PC-3 (cell line): Measurements from ENCODE around the gene SERINC2.

Source experiments
- CTCF ChIP-seq: fragments of 300-600 bp; sonication (generic); conservative IDR thresholded peaks from 2 replicates; pipeline ENCODE4 v1.5.1; 2017; ENCODE audit warnings: antibody characterized with exemption, low read depth, mild to moderate bottlenecking, low read length
- EZH2phosphoT487 ChIP-seq: fragments of 300-600 bp; sonication (generic); IDR thresholded peaks from 2 replicates; pipeline ENCODE4 v1.6.1; 2018; ENCODE audit warnings: mild to moderate bottlenecking, antibody characterized with exemption, low read length, borderline replicate concordance

GRCh38 chr1:31387612-31388011, 25.4 kb upstream of the SERINC2 start:
- TF ChIP-seq CTCF (no peak), EZH2phosphoT487 (no peak)
